Nephron (organoid): ENCODE measurements around the gene TMEM222.

Experiments
- H3K27ac Mint-ChIP-seq, 3 experiments: 2 replicates each; pipeline ENCODE4 v1.8.0; 2020; ENCODE audit warnings: mixed read lengths in 3 of 3, mild to moderate bottlenecking in 2 of 3, moderate library complexity in 1 of 3
- H3K27me3 Mint-ChIP-seq: 2 replicates; pipeline ENCODE4 v1.8.0; 2021; ENCODE audit warnings: low read depth, mild to moderate bottlenecking, moderate library complexity, mixed read lengths
- H3K36me3 Mint-ChIP-seq: 2 replicates; pipeline ENCODE4 v1.8.0; 2020; ENCODE audit warnings: low read depth, mixed read lengths
- H3K4me1 Mint-ChIP-seq: 2 replicates; pipeline ENCODE4 v1.8.0; 2020; ENCODE audit warnings: mixed read lengths
- H3K4me3 Mint-ChIP-seq, 3 experiments: 2 replicates each; pipeline ENCODE4 v1.8.0; 2020; ENCODE audit warnings: mild to moderate bottlenecking in 3 of 3, mixed read lengths in 3 of 3, moderate library complexity in 2 of 3
- H3K9me3 Mint-ChIP-seq: 2 replicates; pipeline ENCODE4 v1.8.0; 2020; ENCODE audit warnings: mixed read lengths
- CTCF ChIP-seq, 3 experiments: fragments of 200-600 bp; sonication (generic); IDR thresholded peaks; one replicate each; pipeline ENCODE4 v1.5.0; 2021; ENCODE audit warnings: antibody characterized with exemption in 3 of 3; ENCODE audit not compliant: unreplicated experiment in 3 of 3

The TMEM222 gene

GRCh38 chr1:27366113-27366410, 44.1 kb downstream of the TMEM222 start:
- Mint-ChIP-seq H3K4me1 (peaks cover 23% of the 10 kb centered on the region), H3K9me3 (no peaks in the 10 kb centered on the region), H3K4me3 (peak overlapping the region; percentile 88 to 93 (median 91)), H3K36me3 (no peaks in the 10 kb centered on the region), H3K27ac (peak overlapping the region; percentile 87 to 92 (median 88)), H3K27me3 (peaks cover 7% of the 10 kb centered on the region)
- TF ChIP-seq CTCF (IDR thresholded peaks at IDR 0.05; ENCODE audit: unreplicated experiment in 3 of 3): no peak

GRCh38 chr1:27366411-27367159, 44.6 kb downstream of the TMEM222 start, which contains the start of gene MAP3K6:
Gene MAP3K6 (minus strand): TSS chr1:27366961. CDS start chr1:27366597, 364 bp downstream.
- Mint-ChIP-seq H3K27ac (peak within 1 kb of the TSS; percentile 87 to 92 (median 88)), H3K9me3 (no peaks in the 10 kb centered on the region), H3K4me3 (peak within 1 kb of the TSS; percentile 88 to 93 (median 91)), H3K36me3 (no peaks in the 10 kb centered on the region), H3K27me3 (peaks cover 4% of the 10 kb centered on the region), H3K4me1 (peaks cover 23% of the 10 kb centered on the region)
- peak in 2 of 3 experiments; percentile 14 to 22 for TF ChIP-seq CTCF (IDR thresholded peaks at IDR 0.05; ENCODE audit: unreplicated experiment in 3 of 3)

- H3K4me3 Mint-ChIP-seq: peak overlapping the region; percentile 83 to 86 (median 85)
- no peaks in the 10 kb centered on the region for H3K9me3 Mint-ChIP-seq
- H3K27ac Mint-ChIP-seq: peak overlapping the region; percentile 70 to 85 (median 83)
- H3K27me3 Mint-ChIP-seq: peaks cover 4% of the 10 kb centered on the region
- peaks cover 23% of the 10 kb centered on the region for H3K4me1 Mint-ChIP-seq
- TF ChIP-seq CTCF (IDR thresholded peaks at IDR 0.05; ENCODE audit: unreplicated experiment in 3 of 3): no peak
- H3K36me3 Mint-ChIP-seq: no peaks in the 10 kb centered on the region
Measured at GRCh38 chr1:27367160-27367650, 45.2 kb downstream of the TMEM222 start.

GRCh38 chr1:27368869-27369582, 47.1 kb downstream of the TMEM222 start:
- TF ChIP-seq CTCF (IDR thresholded peaks at IDR 0.05; ENCODE audit: unreplicated experiment in 3 of 3): peak in 2 of 3 experiments; percentile 24 to 27
- H3K4me1 Mint-ChIP-seq: peaks cover 28% of the 10 kb centered on the region

GRCh38 chr1:27372022-27372807, 50.3 kb downstream of the TMEM222 start:
- peak overlapping the region in 2 of 3 experiments; percentile 0 to 52 for H3K4me3 Mint-ChIP-seq
- peaks cover 13% of the 10 kb centered on the region for H3K4me1 Mint-ChIP-seq
- TF ChIP-seq CTCF (IDR thresholded peaks at IDR 0.05; ENCODE audit: unreplicated experiment in 3 of 3): no peak
- no peaks in the 10 kb centered on the region for H3K9me3 Mint-ChIP-seq
- H3K36me3 Mint-ChIP-seq: no peaks in the 10 kb centered on the region
- H3K27me3 Mint-ChIP-seq: peaks cover 13% of the 10 kb centered on the region
- H3K27ac Mint-ChIP-seq: peak overlapping the region; percentile 60 to 80 (median 74)

More at GRCh38 chr1:27368869-27369582, 47.1 kb downstream of the TMEM222 start:
- no peaks in the 10 kb centered on the region for H3K36me3 Mint-ChIP-seq
- H3K4me3 Mint-ChIP-seq: peak overlapping the region; percentile 70 to 85 (median 82)
- peaks cover 5% of the 10 kb centered on the region for H3K27me3 Mint-ChIP-seq
- H3K27ac Mint-ChIP-seq: peak overlapping the region in 2 of 3 experiments; percentile 48 to 82
- H3K9me3 Mint-ChIP-seq: no peaks in the 10 kb centered on the region
